ENCODE results near the gene FNBP1.
"Not testable (repeated sequence)": the region's sequence is repeated elsewhere in the genome, so short reads cannot be mapped to it uniquely, and the experiment has no call there.

- TF ChIP-seq EZH2 (IDR thresholded peaks at IDR 0.05; ENCODE audit: low read length, missing control alignments): not testable (repeated sequence)
- TF ChIP-seq, protein P1, sequence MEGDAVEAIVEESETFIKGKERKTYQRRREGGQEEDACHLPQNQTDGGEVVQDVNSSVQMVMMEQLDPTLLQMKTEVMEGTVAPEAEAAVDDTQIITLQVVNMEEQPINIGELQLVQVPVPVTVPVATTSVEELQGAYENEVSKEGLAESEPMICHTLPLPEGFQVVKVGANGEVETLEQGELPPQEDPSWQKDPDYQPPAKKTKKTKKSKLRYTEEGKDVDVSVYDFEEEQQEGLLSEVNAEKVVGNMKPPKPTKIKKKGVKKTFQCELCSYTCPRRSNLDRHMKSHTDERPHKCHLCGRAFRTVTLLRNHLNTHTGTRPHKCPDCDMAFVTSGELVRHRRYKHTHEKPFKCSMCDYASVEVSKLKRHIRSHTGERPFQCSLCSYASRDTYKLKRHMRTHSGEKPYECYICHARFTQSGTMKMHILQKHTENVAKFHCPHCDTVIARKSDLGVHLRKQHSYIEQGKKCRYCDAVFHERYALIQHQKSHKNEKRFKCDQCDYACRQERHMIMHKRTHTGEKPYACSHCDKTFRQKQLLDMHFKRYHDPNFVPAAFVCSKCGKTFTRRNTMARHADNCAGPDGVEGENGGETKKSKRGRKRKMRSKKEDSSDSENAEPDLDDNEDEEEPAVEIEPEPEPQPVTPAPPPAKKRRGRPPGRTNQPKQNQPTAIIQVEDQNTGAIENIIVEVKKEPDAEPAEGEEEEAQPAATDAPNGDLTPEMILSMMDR (conservative IDR thresholded peaks at IDR 0.05 in 1 of 2, IDR thresholded peaks at IDR 0.05 in 1 of 2; ENCODE audit: low read depth in 1 of 2, low read length in 2 of 2): not testable (repeated sequence)
Observed at GRCh38 chr9:129984589-129984988, 58.4 kb downstream of the FNBP1 start.

Measured in fibroblast of lung (primary cell).